IPS-15b (cell line): ENCODE measurements around the gene SLC7A4.

Experiments used
- H3K27me3 ChIP-seq: one replicate; pipeline ENCODE4 v1.6.1; 2013; ENCODE audit warnings: low read length; ENCODE audit not compliant: control insufficient read depth, insufficient read depth
- H3K36me3 ChIP-seq: one replicate; pipeline ENCODE4 v1.6.1; 2013; ENCODE audit warnings: low read length; ENCODE audit not compliant: control insufficient read depth, insufficient read depth
- H3K4me1 ChIP-seq: one replicate; pipeline ENCODE4 v1.6.1; 2013; ENCODE audit warnings: mild to moderate bottlenecking, low read length; ENCODE audit not compliant: control insufficient read depth, insufficient read depth
- H3K4me3 ChIP-seq: one replicate; pipeline ENCODE4 v1.5.1; 2013; ENCODE audit warnings: low read depth, low read length
- H3K9ac ChIP-seq: one replicate; pipeline ENCODE4 v1.6.1; 2013; ENCODE audit warnings: low read depth, mild to moderate bottlenecking, low read length
- H3K9me3 ChIP-seq: one replicate; pipeline ENCODE4 v1.6.1; 2013; ENCODE audit warnings: mild to moderate bottlenecking, low read length; ENCODE audit not compliant: control insufficient read depth, insufficient read depth

Gene SLC7A4

DNA sequence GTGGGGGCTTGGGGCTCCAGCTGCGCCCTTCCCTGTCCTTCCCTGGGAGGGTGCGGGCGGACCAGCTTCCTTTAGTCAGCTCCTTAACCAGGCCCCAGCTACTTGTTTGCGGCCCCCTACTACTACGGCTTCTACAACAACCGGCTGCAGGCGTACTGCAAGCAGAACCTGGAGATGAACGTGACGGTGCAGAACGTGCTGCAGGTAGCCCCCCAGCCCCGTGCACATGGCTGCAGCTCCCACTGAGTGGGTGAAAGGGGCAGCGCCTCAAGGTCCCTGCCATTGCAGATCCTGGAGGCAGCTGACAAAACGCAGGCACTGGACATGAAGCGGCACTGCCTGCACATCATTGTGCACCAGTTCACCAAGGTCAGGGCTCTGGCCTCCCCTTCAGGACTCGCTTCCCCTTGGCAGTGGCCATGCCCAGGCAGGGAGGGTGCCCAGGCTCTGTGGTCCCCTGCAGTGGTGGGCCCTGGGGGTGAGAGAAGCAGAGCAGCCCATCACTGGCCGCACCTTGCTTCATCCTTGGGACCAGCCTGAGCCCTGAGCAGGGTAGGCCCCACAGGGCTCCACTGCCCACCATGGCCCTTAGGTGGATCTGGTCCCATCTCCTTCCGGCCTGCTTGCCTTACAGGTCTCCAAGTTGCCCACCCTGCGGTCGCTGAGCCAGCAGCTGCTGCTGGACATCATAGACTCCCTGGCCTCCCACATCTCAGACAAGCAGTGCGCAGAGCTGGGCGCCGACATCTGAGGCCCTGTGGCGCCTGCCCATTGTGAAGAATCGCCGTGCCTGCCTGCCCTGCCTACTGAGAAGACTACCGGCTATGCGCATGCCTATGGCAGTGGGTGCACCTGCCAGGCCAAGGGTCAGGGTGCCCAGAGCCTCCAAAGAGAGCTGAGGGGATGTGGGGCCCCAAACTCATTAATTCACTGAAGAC, 35.5 kb downstream of the SLC7A4 start:
- Histone ChIP-seq H3K27me3 (no peaks in the 10 kb centered on the region), H3K36me3 (peaks cover 25% of the 10 kb centered on the region), H3K4me1 (peaks cover 3% of the 10 kb centered on the region), H3K4me3 (no peak overlapping the region), H3K9me3 (no peaks in the 10 kb centered on the region), H3K9ac (no peak overlapping the region)

DNA sequence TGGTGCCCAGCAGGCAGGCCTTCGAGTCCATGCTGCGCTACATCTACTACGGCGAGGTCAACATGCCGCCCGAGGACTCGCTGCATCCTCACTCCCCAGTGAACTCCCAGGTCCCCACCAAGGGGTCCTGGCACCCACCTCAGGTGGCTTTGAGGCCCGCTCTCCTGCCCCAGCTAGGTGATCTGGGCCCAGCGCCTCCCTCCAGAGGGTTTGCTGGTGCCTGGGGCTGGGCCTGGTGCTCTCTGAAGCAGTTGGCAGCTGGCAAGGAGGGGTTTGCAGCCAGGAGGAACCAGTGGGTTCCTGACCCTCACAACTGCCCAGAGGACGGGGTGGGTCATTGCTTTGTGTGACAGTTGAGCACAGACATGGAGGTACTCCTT, 36.3 kb downstream of the SLC7A4 start:
- Histone ChIP-seq H3K36me3 (peaks cover 32% of the 10 kb centered on the region), H3K4me1 (peaks cover 2% of the 10 kb centered on the region), H3K4me3 (no peak overlapping the region), H3K9me3 (no peaks in the 10 kb centered on the region), H3K27me3 (no peaks in the 10 kb centered on the region), H3K9ac (no peak overlapping the region)

DNA sequence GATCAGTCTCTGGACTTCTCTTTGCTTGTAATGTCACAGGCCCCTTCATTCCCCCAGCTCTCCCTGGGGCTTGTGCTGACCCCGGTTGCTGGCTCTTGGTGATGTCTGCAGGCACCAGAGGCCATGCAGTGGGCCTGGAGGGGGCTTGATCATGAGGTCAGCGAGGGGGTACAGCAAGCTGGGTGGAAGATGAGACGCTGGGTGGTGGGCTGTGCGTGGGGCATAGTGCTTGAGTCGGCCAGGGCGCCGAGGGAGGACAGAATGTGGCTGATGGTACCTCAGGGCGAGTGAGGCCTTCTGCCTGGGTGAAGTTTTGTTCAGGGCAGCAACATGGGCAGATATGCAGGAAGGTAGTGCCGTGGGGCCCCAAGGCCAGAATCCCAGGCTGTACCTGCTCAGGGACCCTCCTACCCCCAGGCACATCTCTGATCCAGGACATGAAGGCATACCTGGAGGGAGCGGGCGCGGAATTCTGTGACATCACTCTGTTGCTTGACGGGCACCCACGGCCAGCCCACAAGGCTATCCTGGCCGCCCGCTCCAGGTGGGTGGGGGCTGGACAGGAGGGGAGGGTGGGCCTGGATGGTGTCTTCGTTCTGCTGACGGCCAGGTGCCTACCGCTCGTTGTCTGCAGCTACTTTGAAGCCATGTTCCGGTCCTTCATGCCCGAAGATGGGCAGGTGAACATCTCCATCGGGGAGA, 36.9 kb downstream of the SLC7A4 start:
- Histone ChIP-seq H3K4me3 (no peak overlapping the region), H3K36me3 (peaks cover 32% of the 10 kb centered on the region), H3K27me3 (no peaks in the 10 kb centered on the region), H3K4me1 (no peaks in the 10 kb centered on the region), H3K9me3 (no peaks in the 10 kb centered on the region), H3K9ac (no peak overlapping the region)

DNA sequence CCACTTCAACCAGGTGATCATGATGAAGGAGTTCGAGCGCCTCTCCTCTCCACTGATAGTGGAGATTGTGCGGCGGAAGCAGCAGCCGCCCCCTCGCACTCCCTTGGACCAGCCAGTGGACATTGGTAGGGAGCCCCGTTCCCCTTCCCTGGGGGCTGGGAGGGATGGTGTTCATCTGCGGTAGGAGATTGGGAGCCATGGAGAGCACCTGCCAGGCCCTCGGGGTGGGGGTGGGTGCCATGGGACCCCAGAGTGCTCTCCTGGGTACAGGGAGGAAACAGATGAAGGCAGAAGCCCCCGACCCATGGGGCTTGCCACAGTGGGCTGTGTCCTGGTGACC, 37.5 kb downstream of the SLC7A4 start:
- Histone ChIP-seq H3K4me1 (no peaks in the 10 kb centered on the region), H3K9me3 (no peaks in the 10 kb centered on the region), H3K27me3 (no peaks in the 10 kb centered on the region), H3K4me3 (no peak overlapping the region), H3K9ac (no peak overlapping the region), H3K36me3 (peaks cover 27% of the 10 kb centered on the region)

DNA sequence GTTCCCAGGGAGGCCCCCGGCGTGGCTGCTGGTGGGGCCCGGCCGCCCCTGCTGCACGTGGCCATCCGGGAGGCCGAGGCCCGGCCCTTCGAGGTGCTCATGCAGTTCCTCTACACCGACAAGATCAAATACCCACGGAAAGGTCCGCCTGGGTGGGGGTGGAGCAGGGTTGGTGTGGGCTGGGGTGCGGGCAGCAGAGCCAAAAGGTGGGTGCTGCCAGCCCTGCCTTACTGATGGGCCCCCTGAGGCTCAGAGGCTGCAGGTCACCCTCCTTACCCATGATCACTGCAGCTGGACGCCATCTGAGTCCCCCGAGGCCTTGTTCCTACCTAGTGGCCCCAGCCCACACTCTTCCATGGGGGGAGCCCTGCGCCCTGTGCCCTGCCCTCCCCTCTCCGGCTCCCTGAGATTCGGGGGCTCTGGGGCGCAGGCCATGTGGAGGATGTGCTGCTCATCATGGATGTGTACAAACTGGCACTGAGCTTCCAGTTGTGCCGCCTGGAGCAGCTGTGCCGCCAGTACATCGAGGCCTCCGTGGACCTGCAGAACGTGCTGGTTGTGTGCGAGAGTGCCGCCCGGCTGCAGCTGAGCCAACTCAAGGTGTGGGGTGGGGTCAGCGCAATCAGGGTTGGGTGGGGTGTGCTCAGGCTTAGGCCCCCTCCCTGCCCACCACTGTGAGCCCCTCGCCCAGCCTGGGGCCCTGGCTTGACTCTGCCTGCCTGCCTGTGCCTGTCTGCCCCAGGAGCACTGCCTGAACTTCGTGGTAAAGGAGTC, 38.0 kb downstream of the SLC7A4 start:
- Histone ChIP-seq H3K27me3 (no peaks in the 10 kb centered on the region), H3K4me1 (no peaks in the 10 kb centered on the region), H3K9me3 (no peaks in the 10 kb centered on the region), H3K9ac (no peak overlapping the region), H3K4me3 (no peak overlapping the region), H3K36me3 (peaks cover 23% of the 10 kb centered on the region)

DNA sequence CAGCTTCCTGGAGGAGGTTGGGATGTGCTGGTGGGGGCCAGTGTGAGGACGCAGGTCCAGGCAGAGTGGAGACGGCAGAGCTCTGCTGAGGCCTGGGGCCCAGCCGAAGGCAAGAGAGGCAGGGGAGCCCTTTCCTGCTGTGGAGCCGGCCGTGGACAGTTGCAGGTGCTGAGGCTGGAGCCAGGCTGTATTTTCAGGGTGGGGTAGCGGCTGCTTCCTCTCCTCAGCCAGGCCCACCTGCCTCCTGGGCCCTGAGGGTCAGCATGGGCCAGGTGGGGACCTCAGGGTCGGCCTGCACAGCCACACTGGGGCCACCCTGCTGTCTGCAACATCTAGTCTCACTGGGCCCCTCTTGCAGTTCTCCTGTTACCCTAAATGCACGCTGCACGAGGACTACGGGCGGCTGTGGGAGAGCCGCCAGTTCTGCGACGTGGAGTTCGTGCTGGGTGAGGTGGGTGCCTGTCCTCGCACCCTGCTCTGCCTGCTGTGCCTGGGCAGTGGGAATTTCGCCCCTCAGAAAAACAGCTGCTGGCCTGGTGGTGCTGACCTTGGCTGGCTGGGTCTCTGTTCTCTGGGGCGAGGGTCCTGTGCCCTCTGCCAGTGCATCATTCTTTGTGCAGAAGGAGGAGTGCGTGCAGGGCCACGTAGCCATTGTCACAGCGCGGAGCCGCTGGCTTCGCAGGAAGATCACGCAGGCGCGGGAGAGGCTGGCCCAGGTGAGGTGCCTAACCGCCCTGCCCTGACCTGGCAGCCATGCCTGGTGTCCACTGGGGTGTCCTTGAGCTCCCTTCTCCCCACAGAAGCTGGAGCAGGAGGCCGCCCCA, 38.8 kb downstream of the SLC7A4 start:
- H3K4me3 ChIP-seq, result no peak overlapping the region
- H3K4me1 ChIP-seq, result no peaks in the 10 kb centered on the region
- H3K9ac ChIP-seq, result no peak overlapping the region
- peaks cover 23% of the 10 kb centered on the region for H3K36me3 ChIP-seq
- H3K9me3 ChIP-seq, result no peaks in the 10 kb centered on the region
- H3K27me3 ChIP-seq, result no peaks in the 10 kb centered on the region

DNA sequence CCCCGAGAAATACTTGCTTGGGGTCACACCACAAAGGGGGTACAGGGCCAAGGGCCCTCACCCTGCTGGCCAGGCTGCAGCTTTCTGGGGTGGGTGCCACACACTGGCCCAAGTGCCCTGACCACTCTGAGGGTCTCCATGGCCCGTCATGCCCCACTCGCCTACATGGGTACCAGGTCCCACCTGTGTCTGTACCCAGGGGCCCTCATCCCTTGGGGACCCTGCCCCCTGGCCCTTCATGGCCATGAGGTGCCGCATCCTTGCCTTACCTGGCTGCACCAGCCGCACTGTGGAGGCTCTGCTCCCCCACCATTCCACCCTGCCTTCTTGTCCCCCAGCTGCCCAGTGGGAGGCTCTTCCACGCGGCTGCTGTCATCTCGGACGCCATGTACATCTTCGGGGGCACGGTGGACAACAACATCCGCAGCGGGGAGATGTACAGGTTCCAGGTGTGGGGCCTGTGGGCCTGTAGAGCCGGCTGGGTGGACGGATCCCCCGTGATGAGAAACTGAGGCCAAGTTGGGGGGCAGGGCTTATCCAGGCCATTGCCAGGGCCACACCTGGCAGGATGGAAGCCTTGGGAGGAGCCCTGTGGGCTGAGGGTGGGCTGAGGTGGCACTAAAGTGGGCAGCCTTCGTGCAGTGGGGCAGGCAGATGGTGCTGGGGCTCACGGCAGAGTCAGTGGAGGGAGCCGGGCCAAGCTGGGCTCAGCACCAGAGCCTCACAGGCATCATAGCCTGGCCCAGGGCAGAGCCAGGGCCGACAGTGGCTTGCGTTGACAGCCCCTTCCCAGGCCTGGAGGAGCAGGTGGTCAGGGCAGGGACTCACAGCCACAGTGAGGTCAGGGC, 39.7 kb downstream of the SLC7A4 start:
- no peak overlapping the region for H3K4me3 ChIP-seq
- no peak overlapping the region for H3K9ac ChIP-seq
- H3K4me1 ChIP-seq, result no peaks in the 10 kb centered on the region
- peaks cover 20% of the 10 kb centered on the region for H3K36me3 ChIP-seq
- no peaks in the 10 kb centered on the region for H3K27me3 ChIP-seq
- no peaks in the 10 kb centered on the region for H3K9me3 ChIP-seq

DNA sequence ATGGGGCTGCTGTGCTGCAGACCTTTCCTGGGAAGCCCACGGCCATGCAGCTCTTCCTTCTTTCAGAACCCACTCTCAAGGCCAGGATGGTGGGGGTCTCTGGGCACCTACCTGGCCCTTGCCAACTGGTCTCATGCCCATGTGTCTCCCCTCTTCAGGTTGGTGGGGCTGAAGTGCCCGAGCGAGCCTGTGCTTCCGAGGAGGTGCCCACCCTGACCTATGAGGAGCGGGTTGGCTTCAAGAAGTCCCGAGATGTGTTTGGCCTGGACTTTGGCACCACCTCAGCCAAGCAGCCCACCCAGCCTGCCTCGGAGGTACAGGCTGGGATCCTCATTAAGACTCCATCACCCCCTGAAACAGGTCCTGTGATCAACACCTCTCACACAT, 40.3 kb downstream of the SLC7A4 start:
- Histone ChIP-seq H3K4me3 (no peak overlapping the region), H3K36me3 (peaks cover 19% of the 10 kb centered on the region), H3K9ac (no peak overlapping the region), H3K9me3 (no peaks in the 10 kb centered on the region), H3K27me3 (no peaks in the 10 kb centered on the region), H3K4me1 (no peaks in the 10 kb centered on the region)

DNA sequence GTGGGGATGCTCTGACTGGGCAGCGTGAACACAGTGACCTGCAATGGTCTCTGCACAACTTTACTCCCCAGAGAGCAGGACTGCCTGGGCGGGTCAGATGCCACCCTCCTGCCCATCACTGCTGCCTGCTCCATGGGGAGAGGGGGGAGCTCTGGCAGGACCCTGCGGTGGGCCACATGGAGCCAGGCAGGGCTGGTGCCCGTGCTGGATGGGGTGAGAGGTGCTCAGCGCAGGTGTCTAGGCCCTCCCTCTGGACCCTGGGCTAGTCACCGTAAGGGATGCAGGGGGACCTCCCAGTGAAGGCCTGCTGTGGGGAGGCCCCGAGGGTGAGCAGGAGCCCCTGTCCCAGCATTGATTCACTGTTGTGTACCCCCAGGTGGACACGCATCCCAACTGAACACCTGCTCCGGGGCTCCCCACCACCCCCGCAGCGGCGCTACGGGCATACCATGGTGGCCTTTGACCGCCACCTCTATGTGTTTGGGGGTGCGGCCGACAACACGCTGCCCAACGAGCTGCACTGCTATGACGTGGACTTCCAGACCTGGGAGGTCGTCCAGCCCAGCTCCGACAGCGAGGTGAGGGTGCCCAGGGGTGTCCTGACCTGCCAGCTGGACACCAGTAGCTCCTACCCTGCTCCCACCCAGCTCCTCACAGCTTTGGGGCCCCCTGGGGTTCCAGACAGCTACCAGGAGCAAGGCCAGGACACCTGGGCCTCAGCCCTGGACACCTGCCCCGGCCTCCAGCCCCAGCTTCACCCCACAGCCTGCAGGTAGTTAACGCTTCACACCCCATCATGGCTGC, 40.9 kb downstream of the SLC7A4 start:
- Histone ChIP-seq H3K9ac (no peak overlapping the region), H3K9me3 (no peaks in the 10 kb centered on the region), H3K4me3 (no peak overlapping the region), H3K27me3 (no peaks in the 10 kb centered on the region), H3K4me1 (no peaks in the 10 kb centered on the region), H3K36me3 (peaks cover 19% of the 10 kb centered on the region)
